Activated T-cell treated with anti-CD3 and anti-CD28 coated beads, Interleukin-2, amount 50 U/mL, for 72 hours (primary cell): Measurements from ENCODE around the gene ADARB1. TPM values are rescaled to one million over a fixed set of nuclear protein-coding genes. Genes with fewer than 3 reads are reported as not detected.

Experiments used
- ATAC-seq, 2 donors: fragments of 150-1000 bp; cut with Tn5 transposase; replicated peaks in 1 of 2; 2 replicates each; pipeline ENCODE4 v1.10.0; 2021; ENCODE audit warnings: moderate library complexity in 2 of 2, mild to moderate bottlenecking in 1 of 2
- DNase-seq, 2 donors: peaks; one replicate each; pipeline ENCODE4 v3.0.0; 2021 to 2022; ENCODE audit warnings: mixed read lengths in 1 of 2
- H3K27ac Mint-ChIP-seq: one replicate; pipeline ENCODE4 v1.8.0; 2022; ENCODE audit warnings: mild to moderate bottlenecking, moderate library complexity, mixed read lengths
- H3K27me3 Mint-ChIP-seq: one replicate; pipeline ENCODE4 v1.8.0; 2022; ENCODE audit warnings: low read depth, mixed read lengths
- H3K36me3 Mint-ChIP-seq, 2 donors: one replicate each; pipeline ENCODE4 v1.8.0; 2022; ENCODE audit warnings: mixed read lengths in 2 of 2, mild to moderate bottlenecking in 1 of 2; ENCODE audit not compliant: insufficient read depth in 2 of 2
- H3K4me1 Mint-ChIP-seq: one replicate; pipeline ENCODE4 v1.8.0; 2022; ENCODE audit warnings: low read depth, mixed read lengths
- H3K4me3 Mint-ChIP-seq, 2 donors: one replicate each; pipeline ENCODE4 v1.8.0; 2022; ENCODE audit warnings: mild to moderate bottlenecking in 2 of 2, mixed read lengths in 2 of 2, moderate library complexity in 2 of 2
- H3K9me3 Mint-ChIP-seq, 2 donors: one replicate each; pipeline ENCODE4 v1.8.0; 2022; ENCODE audit warnings: mixed read lengths in 2 of 2
- total RNA-seq, 2 donors: library from RNA; stranded (reverse); gene quantifications; one replicate each; pipeline ENCODE4 v1.2.3, GENCODE V29; 2022

ADARB1 gene
- total RNA-seq, 2 donors from 2014 or later = 41.7 to 45.3 TPM

- Mint-ChIP-seq H3K4me3 (peak overlapping the region; percentile 69 to 80), H3K27ac (peak overlapping the region; percentile 98), H3K4me1 (peaks cover 87% of the 10 kb centered on the region), H3K27me3 (no peaks in the 10 kb centered on the region), H3K9me3 (no peaks in the 10 kb centered on the region), H3K36me3 (peaks cover 1 to 5% of the 10 kb centered on the region in 2 donors)
- peak in 1 of 2 donors; percentile 19 for DNase-seq
- ATAC-seq = no peak
Observed at GRCh38 chr21:45079351-45079750, 5.0 kb downstream of the ADARB1 start.

DNA sequence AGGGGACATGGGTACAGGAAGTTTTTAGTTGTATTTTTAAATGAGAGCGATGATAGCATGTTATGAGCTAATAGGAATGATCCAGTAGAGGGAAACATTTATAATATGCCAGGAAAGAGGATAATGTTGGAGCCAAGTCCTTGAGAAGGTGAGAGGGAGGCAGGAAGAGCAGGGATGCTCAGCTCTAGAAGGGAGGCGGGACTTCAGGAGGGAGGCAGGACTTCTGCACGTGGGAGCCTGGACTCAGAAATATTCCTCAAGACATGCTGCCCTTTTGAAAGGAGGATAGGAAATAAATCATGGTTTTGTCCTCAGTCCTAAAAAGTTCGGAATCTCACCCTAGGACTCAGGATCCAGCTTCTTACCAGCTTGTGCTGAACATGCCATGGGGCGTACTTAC is 5.9 kb downstream of the ADARB1 start:
- H3K4me3 Mint-ChIP-seq = peak overlapping the region; percentile 69 to 80

GRCh38 chr21:45080639-45081414 is 6.4 kb downstream of the ADARB1 start:
- Mint-ChIP-seq H3K36me3 (peaks cover 0 to 5% of the 10 kb centered on the region in 2 donors), H3K4me3 (peak overlapping the region; percentile 63 to 85), H3K27ac (peak overlapping the region; percentile 47), H3K9me3 (no peaks in the 10 kb centered on the region), H3K4me1 (peaks cover 99% of the 10 kb centered on the region), H3K27me3 (no peaks in the 10 kb centered on the region)
- DNase-seq (peak; percentile 52 to 57), ATAC-seq (peak; percentile 51 to 53)

More for the DNA sequence above, 5.9 kb downstream of the ADARB1 start:
- Mint-ChIP-seq H3K4me1 (peaks cover 95% of the 10 kb centered on the region), H3K27ac (peak overlapping the region; percentile 98), H3K36me3 (peaks cover 1 to 5% of the 10 kb centered on the region in 2 donors), H3K27me3 (no peaks in the 10 kb centered on the region), H3K9me3 (no peaks in the 10 kb centered on the region)
- no peak for ATAC-seq
- DNase-seq = no peak

DNA sequence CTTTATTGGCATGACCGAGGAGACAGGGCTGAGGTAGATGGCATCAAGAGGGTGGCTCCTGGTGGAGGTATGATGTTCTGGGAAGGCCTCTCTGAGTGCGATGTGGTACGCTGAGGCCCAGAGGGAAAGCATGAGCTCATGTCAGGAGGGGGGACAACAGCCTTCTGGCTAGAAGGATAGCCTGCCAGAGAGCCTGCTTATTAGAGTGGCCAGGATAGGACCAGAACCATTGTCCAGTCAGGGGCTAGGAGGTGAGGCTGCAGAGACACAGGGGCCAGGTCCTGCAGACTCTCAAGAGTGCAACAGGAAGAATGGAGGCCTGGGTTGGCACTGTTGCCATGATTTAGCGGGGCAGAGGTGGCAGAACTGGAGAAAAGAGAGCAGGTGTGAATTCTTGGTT is 7.3 kb downstream of the ADARB1 start:
- DNase-seq (no peak), ATAC-seq (no peak)
- H3K9me3 Mint-ChIP-seq = no peaks in the 10 kb centered on the region
- H3K36me3 Mint-ChIP-seq = peaks cover 0 to 5% of the 10 kb centered on the region in 2 donors
- peak overlapping the region; percentile 63 to 85 for H3K4me3 Mint-ChIP-seq
- H3K4me1 Mint-ChIP-seq = peaks cover 99% of the 10 kb centered on the region
- peak overlapping the region; percentile 47 for H3K27ac Mint-ChIP-seq
- no peaks in the 10 kb centered on the region for H3K27me3 Mint-ChIP-seq

GRCh38 chr21:45082736-45083135 is 8.4 kb downstream of the ADARB1 start:
- DNase-seq (no peak), ATAC-seq (no peak)
- Mint-ChIP-seq H3K9me3 (no peaks in the 10 kb centered on the region), H3K27ac (peak overlapping the region; percentile 50), H3K36me3 (peaks cover 0 to 6% of the 10 kb centered on the region in 2 donors), H3K27me3 (no peaks in the 10 kb centered on the region), H3K4me1 (peaks cover 99% of the 10 kb centered on the region), H3K4me3 (no peak overlapping the region)

GRCh38 chr21:45084121-45084520 is 9.7 kb downstream of the ADARB1 start:
- H3K27me3 Mint-ChIP-seq = no peaks in the 10 kb centered on the region
- peak in 1 of 2 donors; percentile 21 for DNase-seq
- H3K9me3 Mint-ChIP-seq = no peaks in the 10 kb centered on the region
- no peak for ATAC-seq
- H3K4me3 Mint-ChIP-seq = peak overlapping the region; percentile 53 to 69
- peak overlapping the region; percentile 85 for H3K27ac Mint-ChIP-seq
- H3K4me1 Mint-ChIP-seq = peaks cover 99% of the 10 kb centered on the region
- H3K36me3 Mint-ChIP-seq = peaks cover 0 to 7% of the 10 kb centered on the region in 2 donors

DNA sequence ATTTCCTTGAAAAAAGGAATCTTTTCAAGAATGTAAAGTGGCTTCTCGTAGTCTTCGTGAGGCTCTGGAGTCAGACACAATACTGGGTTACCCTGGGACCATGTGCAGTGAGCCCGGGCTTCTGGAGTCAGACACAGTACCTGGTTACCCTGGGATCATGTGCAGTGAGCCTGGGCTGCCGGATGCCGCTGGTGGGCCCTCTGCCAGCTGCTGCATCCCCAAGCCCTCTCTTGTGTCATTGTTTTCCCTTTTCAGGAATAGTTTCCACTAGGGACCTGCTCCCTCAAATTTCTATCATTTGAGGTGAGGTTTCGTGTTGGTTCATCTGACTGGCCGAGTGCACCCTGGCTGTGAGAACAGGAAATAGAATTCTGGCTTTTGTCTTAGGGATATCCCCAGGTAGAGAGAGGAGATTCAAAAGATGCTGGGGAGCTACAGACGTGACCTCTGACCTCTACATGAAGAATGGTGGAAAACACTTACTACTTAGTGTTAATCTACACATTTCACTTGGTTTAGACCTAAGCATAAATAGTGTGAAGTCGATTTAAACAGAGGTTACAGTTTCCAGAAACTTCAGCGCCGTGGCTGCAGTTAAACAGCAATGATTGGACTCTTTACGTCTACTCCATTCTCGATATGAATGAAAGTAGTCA is 10.6 kb downstream of the ADARB1 start:
- no peaks in the 10 kb centered on the region for H3K9me3 Mint-ChIP-seq
- H3K4me3 Mint-ChIP-seq = peak overlapping the region; percentile 43 to 69
- DNase-seq = no peak
- peak overlapping the region; percentile 85 for H3K27ac Mint-ChIP-seq
- H3K4me1 Mint-ChIP-seq = peaks cover 97% of the 10 kb centered on the region
- H3K36me3 Mint-ChIP-seq = peaks cover 0 to 7% of the 10 kb centered on the region in 2 donors
- no peak for ATAC-seq
- H3K27me3 Mint-ChIP-seq = no peaks in the 10 kb centered on the region

DNA sequence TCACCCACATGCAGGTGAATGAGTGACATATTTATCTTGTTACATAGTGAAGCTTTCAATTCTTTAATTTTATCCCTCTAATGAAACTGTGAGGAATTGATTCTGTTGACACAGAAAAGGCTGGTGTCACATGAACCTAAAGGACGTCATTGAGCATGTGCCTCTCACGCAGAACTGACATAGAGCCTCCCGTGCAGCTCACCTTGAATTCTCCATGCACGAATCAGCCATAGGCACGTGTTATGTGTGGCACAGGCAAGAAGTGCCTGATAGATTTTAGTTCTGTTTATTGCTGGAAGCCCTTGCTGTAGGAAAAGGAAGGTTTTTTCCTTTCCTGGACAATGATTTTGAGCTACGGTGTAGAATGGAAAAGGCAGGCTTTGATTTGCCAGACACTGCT is 11.3 kb downstream of the ADARB1 start:
- Mint-ChIP-seq H3K27me3 (no peaks in the 10 kb centered on the region), H3K4me1 (peaks cover 91% of the 10 kb centered on the region), H3K9me3 (no peaks in the 10 kb centered on the region), H3K27ac (no peak overlapping the region), H3K4me3 (peak overlapping the region in 1 of 2 donors; percentile 69), H3K36me3 (peaks cover 0 to 7% of the 10 kb centered on the region in 2 donors)
- ATAC-seq (no peak), DNase-seq (no peak)

GRCh38 chr21:45086337-45086958 is 12.1 kb downstream of the ADARB1 start:
- no peaks in the 10 kb centered on the region for H3K27me3 Mint-ChIP-seq
- no peak for DNase-seq
- no peaks in the 10 kb centered on the region for H3K9me3 Mint-ChIP-seq
- no peak for ATAC-seq
- peak overlapping the region; percentile 75 to 80 for H3K4me3 Mint-ChIP-seq
- peaks cover 0 to 4% of the 10 kb centered on the region in 2 donors for H3K36me3 Mint-ChIP-seq
- H3K27ac Mint-ChIP-seq = no peak overlapping the region
- peaks cover 83% of the 10 kb centered on the region for H3K4me1 Mint-ChIP-seq

DNA sequence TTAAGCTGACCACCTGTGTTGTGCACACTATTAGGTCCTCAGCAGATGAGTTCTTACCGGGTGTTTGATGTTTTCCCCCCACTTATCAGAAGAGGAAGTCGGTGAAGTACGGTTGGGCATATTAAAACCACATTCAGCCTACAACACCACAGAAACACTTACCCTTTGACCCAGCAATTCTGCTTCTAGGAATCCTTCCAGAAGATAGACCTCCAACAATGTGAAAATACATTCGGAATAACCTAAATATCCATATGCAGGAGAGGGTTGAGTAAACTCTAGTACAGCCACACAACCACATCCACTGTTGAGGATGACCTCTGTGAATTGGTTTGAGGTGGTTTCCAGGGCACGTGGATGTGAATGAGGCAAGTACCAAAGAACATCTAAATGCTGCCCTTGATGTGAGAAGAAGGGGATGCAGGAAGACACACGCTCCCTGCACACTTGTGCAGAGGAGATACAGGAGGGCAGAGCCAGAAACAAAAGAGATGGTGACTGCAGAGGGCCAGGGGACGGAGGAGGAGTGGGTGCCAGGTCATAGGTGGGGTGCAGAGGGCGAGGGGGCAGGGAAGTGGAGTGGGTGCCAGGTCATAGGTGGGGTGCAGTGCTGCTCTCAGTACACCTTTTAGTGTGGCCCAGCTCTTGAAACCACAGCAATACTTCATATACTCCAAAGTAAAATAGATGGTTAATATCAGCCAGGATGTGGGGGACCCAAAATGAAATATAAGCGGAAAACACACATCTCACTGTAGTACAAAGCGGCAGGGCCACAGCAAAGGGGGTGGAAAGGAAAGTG is 12.8 kb downstream of the ADARB1 start:
- peak overlapping the region; percentile 25 for H3K27ac Mint-ChIP-seq
- DNase-seq (peak in 1 of 2 donors; percentile 34), ATAC-seq (peak; percentile 55 to 70)
- H3K27me3 Mint-ChIP-seq = no peaks in the 10 kb centered on the region
- H3K9me3 Mint-ChIP-seq = no peaks in the 10 kb centered on the region
- peaks cover 79% of the 10 kb centered on the region for H3K4me1 Mint-ChIP-seq
- peaks cover 0 to 4% of the 10 kb centered on the region in 2 donors for H3K36me3 Mint-ChIP-seq
- peak overlapping the region; percentile 75 to 80 for H3K4me3 Mint-ChIP-seq

DNA sequence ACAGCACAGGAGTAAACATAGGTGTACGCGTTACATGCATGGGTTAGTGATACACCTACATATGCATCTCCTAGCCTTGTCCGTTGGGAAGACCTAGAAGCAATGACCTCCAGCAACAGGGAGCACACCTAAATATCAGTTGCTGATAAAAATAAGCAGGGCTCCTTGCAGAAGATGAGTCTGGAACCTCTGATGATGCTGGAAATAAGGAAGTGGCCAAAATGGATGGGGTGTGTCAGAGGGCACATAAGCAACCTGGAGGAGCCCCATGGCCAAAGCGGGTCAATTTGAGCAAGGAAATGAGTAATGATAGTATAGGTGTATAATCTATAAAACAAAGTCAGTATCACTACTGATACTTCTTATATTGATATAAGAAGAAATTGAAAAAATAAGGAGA is 13.7 kb downstream of the ADARB1 start:
- Mint-ChIP-seq H3K4me1 (peaks cover 79% of the 10 kb centered on the region), H3K27ac (no peak overlapping the region), H3K9me3 (no peaks in the 10 kb centered on the region), H3K27me3 (no peaks in the 10 kb centered on the region), H3K4me3 (peak overlapping the region; percentile 75 to 80), H3K36me3 (peaks cover 0 to 2% of the 10 kb centered on the region in 2 donors)
- no peak for DNase-seq
- ATAC-seq = no peak

GRCh38 chr21:45088729-45089128 is 14.3 kb downstream of the ADARB1 start:
- DNase-seq = no peak
- Mint-ChIP-seq H3K4me3 (no peak overlapping the region), H3K27me3 (no peaks in the 10 kb centered on the region), H3K36me3 (peaks cover 0 to 2% of the 10 kb centered on the region in 2 donors), H3K27ac (no peak overlapping the region), H3K9me3 (no peaks in the 10 kb centered on the region), H3K4me1 (peaks cover 79% of the 10 kb centered on the region)
- peak; percentile 43 to 52 for ATAC-seq
